Subcutaneous adipose tissue (tissue), 4 donors: ENCODE measurements around the gene PHKA2. TPM values are rescaled to one million over a fixed set of nuclear protein-coding genes. Genes with fewer than 3 reads are reported as not detected.

Experiments
- total RNA-seq, 4 donors: library from RNA; depleted of rRNA; stranded (reverse); fragments of >200 nt; gene quantifications; one replicate each; pipeline ENCODE4 v1.1.0, GENCODE V29; 2016
- TF ChIP-seq, protein P1 (sequence below): fragments of 450-650 bp; IDR thresholded peaks from one replicate; pipeline ENCODE4 v1.5.1; 2016; ENCODE audit warnings: low read depth, mild to moderate bottlenecking, control low read depth, antibody characterized with exemption, moderate library complexity

The PHKA2 gene
- total RNA-seq, 4 donors from 2014 or later: 14.8 to 57.3 (median 15.7) TPM

DNA sequence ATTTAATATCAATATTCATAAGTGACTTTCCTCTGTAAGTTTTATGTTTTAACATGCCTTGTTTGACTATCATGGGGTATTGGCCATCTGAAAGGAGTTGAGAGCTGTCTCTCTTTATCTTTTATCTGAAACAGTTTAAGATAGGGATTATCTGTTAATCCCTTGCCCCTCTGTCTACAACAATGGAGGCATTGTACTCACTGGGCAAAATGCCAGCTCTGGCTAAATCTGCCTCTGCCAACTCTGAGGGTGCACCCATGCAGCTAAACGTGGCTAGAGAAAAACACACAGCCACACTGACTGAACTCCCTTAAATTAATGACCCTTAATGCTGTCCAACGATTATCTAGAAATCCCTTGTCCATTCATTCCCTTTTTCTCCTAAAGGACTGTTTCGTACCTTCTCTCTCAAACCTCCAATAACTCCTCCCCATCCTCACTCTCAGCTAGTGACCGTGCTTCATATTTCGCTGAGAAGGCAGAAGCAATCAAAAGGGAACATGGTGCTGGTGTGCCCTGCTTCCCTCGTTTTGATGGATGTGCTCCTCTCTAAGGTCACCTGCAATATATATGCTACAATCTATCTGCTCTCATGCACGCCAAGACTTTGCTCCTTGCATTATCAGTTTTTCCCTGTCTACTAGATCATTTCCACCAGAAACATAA lies 10.3 kb downstream of the PHKA2 start:
- TF ChIP-seq, protein P1, sequence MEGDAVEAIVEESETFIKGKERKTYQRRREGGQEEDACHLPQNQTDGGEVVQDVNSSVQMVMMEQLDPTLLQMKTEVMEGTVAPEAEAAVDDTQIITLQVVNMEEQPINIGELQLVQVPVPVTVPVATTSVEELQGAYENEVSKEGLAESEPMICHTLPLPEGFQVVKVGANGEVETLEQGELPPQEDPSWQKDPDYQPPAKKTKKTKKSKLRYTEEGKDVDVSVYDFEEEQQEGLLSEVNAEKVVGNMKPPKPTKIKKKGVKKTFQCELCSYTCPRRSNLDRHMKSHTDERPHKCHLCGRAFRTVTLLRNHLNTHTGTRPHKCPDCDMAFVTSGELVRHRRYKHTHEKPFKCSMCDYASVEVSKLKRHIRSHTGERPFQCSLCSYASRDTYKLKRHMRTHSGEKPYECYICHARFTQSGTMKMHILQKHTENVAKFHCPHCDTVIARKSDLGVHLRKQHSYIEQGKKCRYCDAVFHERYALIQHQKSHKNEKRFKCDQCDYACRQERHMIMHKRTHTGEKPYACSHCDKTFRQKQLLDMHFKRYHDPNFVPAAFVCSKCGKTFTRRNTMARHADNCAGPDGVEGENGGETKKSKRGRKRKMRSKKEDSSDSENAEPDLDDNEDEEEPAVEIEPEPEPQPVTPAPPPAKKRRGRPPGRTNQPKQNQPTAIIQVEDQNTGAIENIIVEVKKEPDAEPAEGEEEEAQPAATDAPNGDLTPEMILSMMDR: no peak

GRCh38 chrX:18971506-18971905 lies 12.4 kb downstream of the PHKA2 start:
- TF ChIP-seq, protein P1: no peak

GRCh38 chrX:18970465-18970864 lies 13.4 kb downstream of the PHKA2 start:
- TF ChIP-seq, protein P1: no peak

GRCh38 chrX:18966624-18967023 lies 17.3 kb downstream of the PHKA2 start:
- TF ChIP-seq, protein P1: no peak

DNA sequence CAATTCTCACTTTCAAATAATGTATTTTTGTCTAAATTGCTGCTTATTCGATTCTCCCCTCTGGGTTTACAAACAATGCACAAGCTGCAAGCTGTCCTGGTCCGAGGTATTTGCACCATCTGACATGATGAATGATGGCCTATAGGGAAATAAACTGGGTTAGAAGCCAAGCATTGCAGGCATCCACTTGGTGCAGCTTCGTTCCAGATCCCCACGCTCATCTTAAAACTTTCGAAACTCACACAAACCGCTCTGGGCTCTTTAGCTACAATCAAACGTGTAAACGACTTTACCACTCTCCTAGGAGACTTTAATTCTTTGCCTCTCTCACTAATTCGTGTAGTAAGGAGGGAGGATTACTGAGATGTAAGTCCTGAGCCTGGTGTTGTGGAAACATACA lies 19.0 kb downstream of the PHKA2 start:
- TF ChIP-seq, protein P1: no peak

- TF ChIP-seq, protein P1: no peak
These were observed 19.9 kb downstream of the PHKA2 start for GRCh38 chrX:18964026-18964425.

DNA sequence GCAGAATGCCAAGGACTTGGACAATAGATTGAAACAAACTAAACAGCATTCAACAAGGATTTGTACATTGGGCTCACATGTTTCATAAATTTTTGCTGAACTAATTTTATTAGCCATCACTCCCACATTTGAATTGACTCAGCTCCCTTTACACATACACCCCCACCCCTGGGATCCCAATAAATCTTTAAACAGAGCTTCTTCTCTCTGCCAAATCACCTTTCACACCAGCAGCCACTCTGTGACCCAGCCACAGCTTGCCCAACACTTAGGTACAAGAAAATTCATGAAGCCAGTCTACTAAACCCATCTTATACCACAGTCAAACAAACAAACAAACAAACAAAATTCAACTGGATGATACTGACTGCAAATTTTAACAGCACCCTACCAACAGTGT lies 21.6 kb downstream of the PHKA2 start:
- TF ChIP-seq, protein P1: no peak
